GM19468 (cell line): ENCODE measurements around the gene SORCS2.

Source experiments
- ATAC-seq: cut with Tn5 transposase; IDR thresholded peaks from one replicate; pipeline ENCODE4 v1.9.1; 2021; ENCODE audit warnings: mild to moderate bottlenecking, moderate library complexity, moderate number of reproducible peaks; ENCODE audit not compliant: unreplicated experiment; ENCODE audit errors: extremely low read depth

SORCS2 gene

GRCh38 chr4:7540654-7541413 lies 348.5 kb downstream of the SORCS2 start:
- ATAC-seq = no peak

- no peak for ATAC-seq
These were observed 349.1 kb downstream of the SORCS2 start for GRCh38 chr4:7541414-7541810.

GRCh38 chr4:7542781-7543180 lies 350.4 kb downstream of the SORCS2 start:
- no peak for ATAC-seq

GRCh38 chr4:7546152-7546808 lies 353.9 kb downstream of the SORCS2 start:
- ATAC-seq = no peak

- ATAC-seq = no peak
These were observed 354.6 kb downstream of the SORCS2 start for GRCh38 chr4:7546809-7547367.

GRCh38 chr4:7547368-7548040 lies 355.2 kb downstream of the SORCS2 start:
- ATAC-seq = no peak

- no peak for ATAC-seq
These were observed 357.5 kb downstream of the SORCS2 start for GRCh38 chr4:7549866-7550265.

GRCh38 chr4:7552466-7552865 lies 360.1 kb downstream of the SORCS2 start:
- ATAC-seq = no peak

- ATAC-seq = no peak
These were observed 360.9 kb downstream of the SORCS2 start for GRCh38 chr4:7553280-7553679.

GRCh38 chr4:7554905-7555304 lies 362.6 kb downstream of the SORCS2 start:
- ATAC-seq = no peak

- no peak for ATAC-seq
These were observed 364.2 kb downstream of the SORCS2 start for GRCh38 chr4:7556558-7556957.

- ATAC-seq = no peak
These were observed 365.1 kb downstream of the SORCS2 start for GRCh38 chr4:7557456-7557855.

- ATAC-seq = no peak
These were observed 366.1 kb downstream of the SORCS2 start for GRCh38 chr4:7558436-7558835.

- ATAC-seq = no peak
These were observed 367.0 kb downstream of the SORCS2 start for GRCh38 chr4:7559316-7559715.

- no peak for ATAC-seq
These were observed 367.5 kb downstream of the SORCS2 start for GRCh38 chr4:7559741-7560395.

GRCh38 chr4:7561557-7561956 lies 369.2 kb downstream of the SORCS2 start:
- ATAC-seq = no peak

- ATAC-seq = no peak
These were observed 371.9 kb downstream of the SORCS2 start for GRCh38 chr4:7564242-7564641.

- ATAC-seq = no peak
These were observed 373.1 kb downstream of the SORCS2 start for GRCh38 chr4:7565483-7565882.

- no peak for ATAC-seq
These were observed 377.8 kb downstream of the SORCS2 start for GRCh38 chr4:7569810-7570783.
